GOT3 (cell line): ENCODE results near the gene ZBTB7C.

Experiments used
- DNase-seq: peaks from one replicate; lab custom pipeline; 2025; ENCODE audit warnings: mixed read lengths; lab: John Stamatoyannopoulos, UW

Gene ZBTB7C

GRCh38 chr18:48085781-48086487, 323.2 kb downstream of the ZBTB7C start:
- DNase-seq: no peak

GRCh38 chr18:48084858-48085257, 324.3 kb downstream of the ZBTB7C start:
- DNase-seq: no peak

- DNase-seq: no peak
Measured at GRCh38 chr18:48084041-48084757, 325.0 kb downstream of the ZBTB7C start.

GRCh38 chr18:48080546-48080945, 328.6 kb downstream of the ZBTB7C start:
- no peak for DNase-seq

GRCh38 chr18:48079885-48080284, 329.3 kb downstream of the ZBTB7C start:
- no peak for DNase-seq

GRCh38 chr18:48078448-48078847, 330.7 kb downstream of the ZBTB7C start:
- DNase-seq: no peak

GRCh38 chr18:48077291-48077690, 331.9 kb downstream of the ZBTB7C start:
- no peak for DNase-seq

GRCh38 chr18:48076461-48076860, 332.7 kb downstream of the ZBTB7C start:
- no peak for DNase-seq

- no peak for DNase-seq
Measured at GRCh38 chr18:48075707-48076093, 333.5 kb downstream of the ZBTB7C start.

GRCh38 chr18:48074929-48075706, 334.1 kb downstream of the ZBTB7C start:
- DNase-seq: no peak

- DNase-seq: no peak
Measured at GRCh38 chr18:48073211-48073930, 335.8 kb downstream of the ZBTB7C start.

GRCh38 chr18:48072428-48073204, 336.6 kb downstream of the ZBTB7C start:
- DNase-seq: no peak

GRCh38 chr18:48068916-48069445, 340.2 kb downstream of the ZBTB7C start:
- no peak for DNase-seq

GRCh38 chr18:48066225-48066652, 342.9 kb downstream of the ZBTB7C start:
- no peak for DNase-seq

- DNase-seq: no peak
Measured at GRCh38 chr18:48065601-48065995, 343.6 kb downstream of the ZBTB7C start.

- DNase-seq: no peak
Measured at GRCh38 chr18:48064978-48065600, 344.1 kb downstream of the ZBTB7C start.

GRCh38 chr18:48061781-48062570, 347.2 kb downstream of the ZBTB7C start:
- DNase-seq: no peak

- DNase-seq: no peak
Measured at GRCh38 chr18:48060970-48061369, 348.2 kb downstream of the ZBTB7C start.

- no peak for DNase-seq
Measured at GRCh38 chr18:48060346-48060745, 348.8 kb downstream of the ZBTB7C start.
